ENCODE results near the gene GAA. TPM values are rescaled to one million over a fixed set of nuclear protein-coding genes. Genes with fewer than 3 reads are reported as not detected.

The GAA gene
- total and polyA plus RNA-seq, 11 donors, result 27.5 to 109 (median 46.0) TPM

DNA sequence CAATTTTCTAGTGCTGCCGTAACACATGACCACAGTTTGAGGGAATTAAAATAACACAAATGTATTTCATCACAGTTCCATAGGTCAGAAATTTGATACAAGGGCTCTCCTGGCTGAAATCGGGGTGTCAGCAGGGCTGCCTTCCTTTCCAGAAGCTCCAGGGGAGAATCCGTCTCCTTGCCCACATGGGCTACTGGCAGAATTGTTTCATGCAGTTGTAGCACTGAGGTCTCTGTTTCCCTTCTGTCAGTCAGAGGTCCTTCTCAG lies 25.0 kb downstream of the GAA start:
- DNase-seq, result no peak
- Histone ChIP-seq H3K27me3 (no peaks in the 10 kb centered on the region), H3K36me3 (no peaks in the 10 kb centered on the region), H3K9me3 (no peaks in the 10 kb centered on the region), H3K27ac (no peak overlapping the region), H3K4me3 (no peak overlapping the region), H3K4me1 (no peaks in the 10 kb centered on the region)
- intact Hi-C loops (cut with DNase I), result no loop called here
- 85 to 91% (median 90%) methylated on average over 3 of the region's 3 CpGs for WGBS, 4 donors
- TF ChIP-seq CTCF (IDR thresholded peaks at IDR 0.05), result no peak
- no peak for TF ChIP-seq POLR2A (IDR thresholded peaks at IDR 0.05)
- ATAC-seq, result no peak

- Histone ChIP-seq H3K27me3 (no peaks in the 10 kb centered on the region), H3K4me1 (no peaks in the 10 kb centered on the region), H3K9me3 (no peaks in the 10 kb centered on the region), H3K27ac (no peak overlapping the region), H3K4me3 (no peak overlapping the region), H3K36me3 (peaks cover 0 to 16% (median 10%) of the 10 kb centered on the region in 9 donors)
- no peak for ATAC-seq
- DNase-seq, result no peak
- 40 to 48% (median 46%) methylated on average over 4 of the region's 4 CpGs for WGBS, 4 donors
- TF ChIP-seq POLR2A (IDR thresholded peaks at IDR 0.05) (no peak), CTCF (IDR thresholded peaks at IDR 0.05) (no peak)
- intact Hi-C loops (cut with DNase I), result no loop called here
These were observed 27.7 kb downstream of the GAA start for GRCh38 chr17:80129006-80129565.

DNA sequence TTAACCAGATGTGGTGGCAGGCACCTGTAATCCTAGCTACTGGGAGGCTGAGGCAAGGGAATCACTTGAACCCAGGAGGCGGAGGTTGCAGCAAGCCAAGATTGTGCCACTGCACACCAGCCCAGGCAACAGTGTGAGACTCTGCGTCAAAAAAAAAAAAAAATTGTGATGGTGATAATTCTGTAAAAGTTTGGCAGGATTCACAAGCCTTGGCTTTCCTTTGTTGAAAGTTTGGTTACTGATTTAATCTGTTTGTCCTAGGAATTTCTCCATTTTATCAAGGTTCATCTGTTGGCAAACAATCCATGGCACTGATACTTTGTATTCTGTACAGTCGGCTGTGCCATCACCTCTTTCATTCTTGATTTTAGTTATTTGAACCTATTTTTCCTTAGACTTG lies 29.6 kb downstream of the GAA start:
- TF ChIP-seq POLR2A (IDR thresholded peaks at IDR 0.05), result no peak
- TF ChIP-seq CTCF (IDR thresholded peaks at IDR 0.05), result no peak
- H3K9me3 ChIP-seq, result no peaks in the 10 kb centered on the region
- no peaks in the 10 kb centered on the region for H3K4me1 ChIP-seq
- intact Hi-C loops (cut with DNase I), result no loop called here
- no peaks in the 10 kb centered on the region for H3K27me3 ChIP-seq
- DNase-seq (no peak), ATAC-seq (no peak)
- WGBS, 4 donors, result 89 to 96% (median 90%) methylated on average over 3 of the region's 3 CpGs
- peaks cover 0 to 35% (median 29%) of the 10 kb centered on the region in 9 donors for H3K36me3 ChIP-seq
- no peak overlapping the region for H3K27ac ChIP-seq
- H3K4me3 ChIP-seq, result no peak overlapping the region

- 83 to 93% (median 88%) methylated on average over 5 of the region's 5 CpGs for WGBS, 4 donors
- intact Hi-C loops (cut with DNase I), result no loop called here
- Histone ChIP-seq H3K36me3 (peaks cover 6 to 55% (median 50%) of the 10 kb centered on the region in 9 donors), H3K4me1 (no peaks in the 10 kb centered on the region), H3K27me3 (no peaks in the 10 kb centered on the region), H3K9me3 (no peaks in the 10 kb centered on the region), H3K4me3 (no peak overlapping the region), H3K27ac (no peak overlapping the region)
- DNase-seq (no peak), ATAC-seq (no peak)
- no peak for TF ChIP-seq CTCF (IDR thresholded peaks at IDR 0.05)
- no peak for TF ChIP-seq POLR2A (IDR thresholded peaks at IDR 0.05)
These were observed 31.7 kb downstream of the GAA start for GRCh38 chr17:80132906-80133625.
